Left ventricle myocardium inferior (tissue), 1 donor: ENCODE results near the gene DOCK4. TPM values are rescaled to one million over a fixed set of nuclear protein-coding genes. Genes with fewer than 3 reads are reported as not detected.

Experiments
- DNase-seq: peaks from one replicate; pipeline ENCODE4 v3.0.0-alpha.2; 2020
- H3K27ac ChIP-seq: fragments of 200-600 bp; replicated peaks from 2 replicates; pipeline ENCODE4 v1.8.0; 2021
- H3K27me3 ChIP-seq: fragments of 200-600 bp; 2 replicates; pipeline ENCODE4 v1.8.0; 2021; ENCODE audit warnings: low read depth
- H3K36me3 ChIP-seq: fragments of 200-600 bp; 2 replicates; pipeline ENCODE4 v1.8.0; 2021
- H3K4me1 ChIP-seq: fragments of 200-600 bp; 2 replicates; pipeline ENCODE4 v1.8.0; 2021
- H3K4me3 ChIP-seq: fragments of 200-600 bp; 2 replicates; pipeline ENCODE4 v1.8.0; 2021; ENCODE audit warnings: mild to moderate bottlenecking, moderate library complexity
- H3K9me3 ChIP-seq: fragments of 200-600 bp; replicated peaks from 2 replicates; pipeline ENCODE4 v1.8.0; 2021
- CTCF ChIP-seq: fragments of 200-600 bp; IDR thresholded peaks from 2 replicates; pipeline ENCODE4 v1.8.0; 2021; ENCODE audit warnings: antibody characterized with exemption, mild to moderate bottlenecking, borderline replicate concordance
- intact Hi-C: fragments of 100-400 bp; cut with micrococcal nuclease; formaldehyde crosslinking; loops from one replicate; pipeline ENCODE4 v1.11.0; 2022
- total RNA-seq: library from RNA; stranded (reverse); fragmentation: NEBNext Ultra II Directional; extraction: Animal tissue kit (Norgen Biotek cat#: 25700); gene quantifications from one replicate; pipeline ENCODE4 v1.2.1, GENCODE V29; 2021
- donor health status: DM: no; HTN: yes; CAD: no; lungs with severe emphysema.

DOCK4 gene
- total RNA-seq, 1 donor from 2014 or later: 15.2 TPM

- Histone ChIP-seq H3K4me1 (peaks cover 36% of the 10 kb centered on the region), H3K9me3 (no peaks in the 10 kb centered on the region), H3K27ac (no peak overlapping the region), H3K36me3 (no peaks in the 10 kb centered on the region), H3K4me3 (no peak overlapping the region), H3K27me3 (no peaks in the 10 kb centered on the region)
- intact Hi-C loops: no loop called here
- TF ChIP-seq CTCF: no peak
- DNase-seq: no peak
Measured at GRCh38 chr7:112053737-112054069, 152.5 kb downstream of the DOCK4 start.

- Histone ChIP-seq H3K27ac (no peak overlapping the region), H3K9me3 (no peaks in the 10 kb centered on the region), H3K27me3 (no peaks in the 10 kb centered on the region), H3K36me3 (no peaks in the 10 kb centered on the region), H3K4me3 (no peak overlapping the region), H3K4me1 (peaks cover 34% of the 10 kb centered on the region)
- DNase-seq: no peak
- intact Hi-C loops: no loop called here
- TF ChIP-seq CTCF: no peak
Measured at GRCh38 chr7:112052993-112053736, 153.0 kb downstream of the DOCK4 start.

- H3K4me1 ChIP-seq: peaks cover 34% of the 10 kb centered on the region
- H3K27me3 ChIP-seq: no peaks in the 10 kb centered on the region
- H3K9me3 ChIP-seq: peaks cover 5% of the 10 kb centered on the region
- H3K27ac ChIP-seq: no peak overlapping the region
- H3K36me3 ChIP-seq: no peaks in the 10 kb centered on the region
- no peak for DNase-seq
- H3K4me3 ChIP-seq: no peak overlapping the region
- intact Hi-C loops: no loop called here
- TF ChIP-seq CTCF: no peak
Measured at GRCh38 chr7:112052498-112052897, 153.7 kb downstream of the DOCK4 start.

GRCh38 chr7:112050250-112050881, 155.8 kb downstream of the DOCK4 start:
- no peaks in the 10 kb centered on the region for H3K36me3 ChIP-seq
- H3K27ac ChIP-seq: no peak overlapping the region
- H3K4me1 ChIP-seq: peaks cover 34% of the 10 kb centered on the region
- no peaks in the 10 kb centered on the region for H3K27me3 ChIP-seq
- DNase-seq: no peak
- peaks cover 11% of the 10 kb centered on the region for H3K9me3 ChIP-seq
- intact Hi-C loops: no loop called here
- no peak for TF ChIP-seq CTCF
- H3K4me3 ChIP-seq: no peak overlapping the region

- peaks cover 11% of the 10 kb centered on the region for H3K9me3 ChIP-seq
- no peak overlapping the region for H3K27ac ChIP-seq
- intact Hi-C loops: no loop called here
- no peaks in the 10 kb centered on the region for H3K36me3 ChIP-seq
- H3K27me3 ChIP-seq: no peaks in the 10 kb centered on the region
- no peak for DNase-seq
- H3K4me3 ChIP-seq: no peak overlapping the region
- no peak for TF ChIP-seq CTCF
- peaks cover 34% of the 10 kb centered on the region for H3K4me1 ChIP-seq
Measured at GRCh38 chr7:112049555-112050249, 156.5 kb downstream of the DOCK4 start.
